Vagina (tissue), 2 donors: Measurements from ENCODE around the gene PLEKHA8.

ENCODE experiments used
- POLR2A ChIP-seq, 2 donors: fragments of 450-650 bp; IDR thresholded peaks; one replicate each; pipeline ENCODE4 v1.6.1; 2017; ENCODE audit warnings: antibody characterized with exemption in 2 of 2, mild to moderate bottlenecking in 2 of 2, moderate library complexity in 2 of 2
- TF ChIP-seq, protein P1 (sequence below), 3 experiments: fragments of 450-650 bp in 2 of 3; fragments of 200-600 bp in 1 of 3; sonication (generic) in 1 of 3; IDR thresholded peaks; one replicate each; pipeline ENCODE4 v1.5.1; 2017 to 2019; ENCODE audit warnings: antibody characterized with exemption in 3 of 3, mild to moderate bottlenecking in 2 of 3, moderate library complexity in 2 of 3

DNA sequence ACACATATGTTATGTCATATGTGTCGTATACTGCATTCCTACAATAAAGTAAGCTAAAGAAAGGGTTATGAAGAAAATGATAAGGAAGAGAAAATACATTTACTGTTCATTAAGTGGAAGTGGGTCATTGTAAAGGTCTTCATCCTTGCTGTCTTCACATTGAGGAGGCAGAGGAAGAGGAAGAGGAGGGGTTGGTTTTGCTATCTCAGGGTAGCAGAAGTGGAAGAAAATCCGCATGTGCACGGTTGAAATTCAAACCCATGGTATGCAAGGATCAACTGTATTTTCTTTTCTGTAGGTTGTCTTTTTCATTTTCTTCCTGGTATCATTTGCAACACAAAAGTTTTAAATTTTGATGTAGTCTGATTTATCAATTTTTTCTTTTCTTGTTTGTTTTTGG lies 6.3 kb downstream of the PLEKHA8 start:
- TF ChIP-seq, protein P1, sequence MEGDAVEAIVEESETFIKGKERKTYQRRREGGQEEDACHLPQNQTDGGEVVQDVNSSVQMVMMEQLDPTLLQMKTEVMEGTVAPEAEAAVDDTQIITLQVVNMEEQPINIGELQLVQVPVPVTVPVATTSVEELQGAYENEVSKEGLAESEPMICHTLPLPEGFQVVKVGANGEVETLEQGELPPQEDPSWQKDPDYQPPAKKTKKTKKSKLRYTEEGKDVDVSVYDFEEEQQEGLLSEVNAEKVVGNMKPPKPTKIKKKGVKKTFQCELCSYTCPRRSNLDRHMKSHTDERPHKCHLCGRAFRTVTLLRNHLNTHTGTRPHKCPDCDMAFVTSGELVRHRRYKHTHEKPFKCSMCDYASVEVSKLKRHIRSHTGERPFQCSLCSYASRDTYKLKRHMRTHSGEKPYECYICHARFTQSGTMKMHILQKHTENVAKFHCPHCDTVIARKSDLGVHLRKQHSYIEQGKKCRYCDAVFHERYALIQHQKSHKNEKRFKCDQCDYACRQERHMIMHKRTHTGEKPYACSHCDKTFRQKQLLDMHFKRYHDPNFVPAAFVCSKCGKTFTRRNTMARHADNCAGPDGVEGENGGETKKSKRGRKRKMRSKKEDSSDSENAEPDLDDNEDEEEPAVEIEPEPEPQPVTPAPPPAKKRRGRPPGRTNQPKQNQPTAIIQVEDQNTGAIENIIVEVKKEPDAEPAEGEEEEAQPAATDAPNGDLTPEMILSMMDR (IDR thresholded peaks at IDR 0.05), result no peak
- no peak for TF ChIP-seq POLR2A (IDR thresholded peaks at IDR 0.05)
